Measurements from ENCODE around the gene MRPL43.

DNA sequence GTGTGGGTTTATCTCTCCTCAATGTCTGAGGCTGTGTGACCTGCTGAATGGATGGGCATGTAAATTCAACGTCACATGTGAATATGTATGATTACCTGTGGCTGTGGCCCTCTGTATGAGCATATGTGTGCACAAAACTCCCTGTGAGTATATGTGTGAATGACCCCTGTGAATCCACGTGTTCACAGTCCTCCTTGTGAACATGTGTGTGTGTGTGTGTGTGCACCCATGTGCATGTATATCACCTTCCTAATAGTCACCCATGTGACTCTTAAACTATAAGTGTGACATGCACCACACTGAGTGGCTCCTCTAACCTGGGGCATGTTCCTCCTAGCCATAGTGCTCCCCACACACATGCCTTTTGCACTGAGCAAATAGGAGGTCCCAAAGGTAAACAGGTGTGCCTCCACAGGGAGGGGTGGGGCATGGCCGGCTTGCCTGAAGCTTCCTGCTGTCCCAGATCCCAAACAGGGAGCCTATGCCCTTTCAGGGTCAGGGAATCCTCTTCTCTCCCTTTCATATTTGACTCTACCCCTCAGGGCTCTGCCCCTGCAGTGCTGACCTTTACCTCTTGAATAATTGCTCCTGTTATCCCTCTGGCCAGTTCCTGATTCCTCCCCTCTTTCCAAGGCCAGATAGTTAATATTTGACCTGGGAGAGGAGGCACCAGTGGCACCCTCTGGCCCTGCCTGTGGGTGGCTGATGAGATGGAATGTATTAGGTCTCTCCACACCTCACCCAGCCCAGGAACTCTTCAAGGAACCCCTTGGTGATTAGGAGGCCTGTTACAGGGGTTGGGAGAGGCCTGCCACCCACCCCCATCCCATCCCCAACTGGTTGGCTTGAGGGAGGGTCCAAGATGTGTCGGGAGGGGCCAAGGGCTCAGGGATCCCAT is 16.1 kb downstream of the MRPL43 start:
- TF ChIP-seq YY1 (IDR thresholded peaks at IDR 0.05; ENCODE audit: insufficient read depth, insufficient read length) (no peak), ZNF274 (IDR thresholded peaks at IDR 0.05; ENCODE audit: low read depth, low read length) (no peak)
